ENCODE results near the gene SLC26A11.

The SLC26A11 gene

DNA sequence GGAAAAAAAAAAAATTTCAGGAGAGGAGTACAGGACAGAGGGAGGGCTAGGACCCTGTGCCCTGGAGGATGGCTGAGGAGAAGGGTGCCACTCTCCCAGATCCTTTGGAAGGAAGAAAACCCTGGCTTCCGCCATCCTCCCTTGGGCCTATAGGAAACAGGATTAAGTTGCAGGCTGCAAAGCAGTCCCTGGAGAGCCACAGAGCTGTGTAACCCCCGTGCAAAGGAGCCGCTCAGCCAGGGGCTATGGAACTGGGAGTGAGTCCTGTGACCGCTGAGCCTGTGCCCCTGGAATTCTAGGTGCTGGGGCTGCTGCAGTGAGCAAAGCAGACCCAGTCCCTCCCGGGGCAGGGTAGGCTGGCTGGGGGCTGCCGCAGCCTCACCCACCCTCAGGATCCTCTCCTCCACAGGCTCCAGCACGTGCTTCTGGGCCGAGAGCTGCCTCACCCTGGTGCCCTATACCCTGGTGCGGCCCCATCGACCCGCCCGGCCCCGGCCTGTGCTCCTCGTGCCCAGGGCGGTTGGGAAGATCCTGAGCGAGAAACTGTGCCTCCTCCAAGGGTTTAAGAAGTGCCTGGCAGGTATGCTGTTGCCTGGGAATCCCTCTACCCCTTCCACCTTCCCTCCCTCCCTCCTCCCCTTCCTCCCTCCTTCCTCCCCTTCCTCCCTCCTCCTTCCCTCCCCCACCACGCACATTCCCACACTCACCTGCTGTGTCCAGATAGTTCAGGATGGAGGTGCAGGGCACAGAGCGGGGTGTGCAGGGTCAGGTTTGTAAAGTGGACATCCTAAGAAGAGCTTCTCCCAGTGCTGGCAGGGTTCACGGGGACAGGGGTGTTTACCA is 15.4 kb upstream of the SLC26A11 start:
- no peak for DNase-seq
- Mint-ChIP-seq H3K9me3 (no peaks in the 10 kb centered on the region), H3K27me3 (ENCODE audit: low read depth, poor library complexity) (peaks cover 3% of the 10 kb centered on the region), H3K27ac (no peak overlapping the region), H3K4me3 (no peak overlapping the region), H3K4me1 (peaks cover 4% of the 10 kb centered on the region), H3K36me3 (ENCODE audit: low read depth) (peaks cover 15% of the 10 kb centered on the region)
- TF ChIP-seq, protein P1, sequence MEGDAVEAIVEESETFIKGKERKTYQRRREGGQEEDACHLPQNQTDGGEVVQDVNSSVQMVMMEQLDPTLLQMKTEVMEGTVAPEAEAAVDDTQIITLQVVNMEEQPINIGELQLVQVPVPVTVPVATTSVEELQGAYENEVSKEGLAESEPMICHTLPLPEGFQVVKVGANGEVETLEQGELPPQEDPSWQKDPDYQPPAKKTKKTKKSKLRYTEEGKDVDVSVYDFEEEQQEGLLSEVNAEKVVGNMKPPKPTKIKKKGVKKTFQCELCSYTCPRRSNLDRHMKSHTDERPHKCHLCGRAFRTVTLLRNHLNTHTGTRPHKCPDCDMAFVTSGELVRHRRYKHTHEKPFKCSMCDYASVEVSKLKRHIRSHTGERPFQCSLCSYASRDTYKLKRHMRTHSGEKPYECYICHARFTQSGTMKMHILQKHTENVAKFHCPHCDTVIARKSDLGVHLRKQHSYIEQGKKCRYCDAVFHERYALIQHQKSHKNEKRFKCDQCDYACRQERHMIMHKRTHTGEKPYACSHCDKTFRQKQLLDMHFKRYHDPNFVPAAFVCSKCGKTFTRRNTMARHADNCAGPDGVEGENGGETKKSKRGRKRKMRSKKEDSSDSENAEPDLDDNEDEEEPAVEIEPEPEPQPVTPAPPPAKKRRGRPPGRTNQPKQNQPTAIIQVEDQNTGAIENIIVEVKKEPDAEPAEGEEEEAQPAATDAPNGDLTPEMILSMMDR (IDR thresholded peaks at IDR 0.05), result no peak

DNA sequence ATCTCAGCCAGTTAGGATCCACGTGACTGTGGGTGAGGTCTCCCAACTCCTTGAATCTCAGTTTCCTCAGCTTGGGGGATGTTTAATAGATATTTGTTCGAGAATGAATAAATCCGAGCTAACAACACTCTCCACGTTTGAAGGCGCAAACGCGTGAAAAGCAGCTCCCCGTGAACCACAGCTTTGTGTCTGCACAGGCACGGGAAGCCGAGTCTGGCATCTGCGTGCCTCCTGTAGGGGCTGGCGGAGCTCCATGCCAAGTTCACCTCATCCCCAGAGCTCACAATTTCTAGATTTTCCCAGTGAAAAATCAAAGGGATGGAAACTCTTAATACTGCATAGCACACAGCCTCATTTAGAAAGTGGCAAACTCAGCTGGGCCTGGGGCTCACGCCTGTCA is 14.4 kb upstream of the SLC26A11 start:
- Mint-ChIP-seq H3K9me3 (no peaks in the 10 kb centered on the region), H3K27ac (no peak overlapping the region), H3K36me3 (ENCODE audit: low read depth) (peaks cover 24% of the 10 kb centered on the region), H3K27me3 (ENCODE audit: low read depth, poor library complexity) (peaks cover 3% of the 10 kb centered on the region), H3K4me3 (no peak overlapping the region), H3K4me1 (peaks cover 4% of the 10 kb centered on the region)
- TF ChIP-seq, protein P1 (IDR thresholded peaks at IDR 0.05), result no peak
- DNase-seq, result no peak

DNA sequence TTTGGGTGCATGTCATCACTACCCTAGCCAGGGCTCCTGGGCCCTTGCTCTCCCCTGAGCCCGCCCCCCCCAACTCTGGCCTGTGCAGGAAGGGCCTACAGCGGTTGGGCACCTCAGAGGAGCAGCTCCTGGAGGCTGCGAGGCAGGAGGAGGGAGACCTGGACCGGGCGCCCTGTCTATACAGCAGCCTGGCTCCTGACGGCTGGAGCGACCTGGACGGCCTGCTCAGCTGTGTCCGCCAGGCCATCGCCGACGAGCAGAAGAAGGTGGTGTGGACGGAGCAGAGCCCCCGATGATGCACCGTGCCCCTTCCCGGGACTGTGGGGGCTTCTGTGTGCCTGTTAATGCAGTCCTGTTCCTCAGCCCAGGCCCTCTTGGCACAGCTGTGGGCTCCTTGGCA is 12.2 kb upstream of the SLC26A11 start:
- Mint-ChIP-seq H3K4me3 (no peak overlapping the region), H3K27ac (no peak overlapping the region), H3K36me3 (ENCODE audit: low read depth) (peaks cover 19% of the 10 kb centered on the region), H3K27me3 (ENCODE audit: low read depth, poor library complexity) (no peaks in the 10 kb centered on the region), H3K4me1 (peaks cover 4% of the 10 kb centered on the region), H3K9me3 (no peaks in the 10 kb centered on the region)
- TF ChIP-seq, protein P1 (IDR thresholded peaks at IDR 0.05), result no peak
- DNase-seq, result no peak

DNA sequence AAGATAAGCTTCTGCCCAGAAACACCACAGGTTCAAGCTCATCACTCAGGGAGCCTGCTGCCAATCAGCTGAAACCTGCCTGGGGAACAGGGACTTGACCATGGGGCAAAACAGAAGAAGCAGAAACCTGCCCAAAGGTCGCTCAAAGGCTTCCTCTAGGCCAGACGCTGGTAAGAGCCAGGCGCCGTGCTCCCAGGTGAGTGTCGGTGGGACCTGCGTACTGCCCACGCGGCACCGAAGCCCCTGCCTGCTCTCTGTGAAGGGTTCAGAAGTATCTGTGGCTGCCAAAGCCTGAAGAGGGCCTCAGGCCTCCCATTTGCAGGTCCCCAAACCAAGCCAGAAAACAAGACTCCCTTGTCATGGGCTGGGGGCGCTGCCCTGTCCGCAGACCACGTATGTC is 10.5 kb upstream of the SLC26A11 start:
- H3K36me3 Mint-ChIP-seq (ENCODE audit: low read depth), result peaks cover 19% of the 10 kb centered on the region
- H3K9me3 Mint-ChIP-seq, result no peaks in the 10 kb centered on the region
- no peaks in the 10 kb centered on the region for H3K4me1 Mint-ChIP-seq
- no peak overlapping the region for H3K4me3 Mint-ChIP-seq
- H3K27ac Mint-ChIP-seq, result no peak overlapping the region
- TF ChIP-seq, protein P1 (IDR thresholded peaks at IDR 0.05), result no peak
- DNase-seq, result no peak
- no peaks in the 10 kb centered on the region for H3K27me3 Mint-ChIP-seq (ENCODE audit: low read depth, poor library complexity)

DNA sequence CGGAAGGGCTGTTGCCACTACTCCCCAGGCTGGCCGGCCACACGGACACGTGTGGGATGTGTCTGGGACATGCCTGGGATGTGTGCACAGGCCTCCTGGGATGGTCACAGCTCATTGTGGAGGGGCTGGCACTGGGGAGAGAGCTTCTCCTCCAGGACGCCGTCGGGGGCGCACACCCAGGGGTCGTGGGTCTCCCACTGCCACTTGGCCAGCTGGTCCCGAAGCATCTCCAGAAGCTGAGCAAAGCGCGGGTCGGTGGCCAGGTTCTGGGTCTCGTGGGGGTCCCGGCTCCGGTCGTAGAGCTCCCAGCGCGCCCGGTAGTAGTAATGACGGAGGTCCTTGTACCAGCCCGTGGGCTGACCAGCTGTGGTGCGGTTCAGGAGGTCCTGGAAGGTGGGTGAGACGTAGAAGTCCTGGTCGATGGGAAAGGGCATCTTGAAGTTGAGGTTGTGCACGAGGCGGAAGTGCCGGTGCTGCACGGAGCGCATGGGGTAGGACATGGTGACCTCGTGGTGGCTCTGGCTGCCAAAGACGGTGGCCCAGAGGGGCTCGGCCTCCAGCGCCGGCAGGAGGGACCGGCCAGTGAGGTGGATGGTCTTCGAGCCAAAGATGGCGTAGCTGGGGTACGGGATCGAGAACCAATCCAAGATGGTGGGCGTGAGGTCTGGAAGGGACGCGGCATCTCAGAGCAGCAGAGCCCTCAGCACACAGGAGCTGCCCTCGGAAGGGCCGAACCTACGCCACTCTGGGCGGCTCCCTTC is 9.7 kb upstream of the SLC26A11 start:
- no peaks in the 10 kb centered on the region for H3K27me3 Mint-ChIP-seq (ENCODE audit: low read depth, poor library complexity)
- H3K4me1 Mint-ChIP-seq, result no peaks in the 10 kb centered on the region
- no peak for DNase-seq
- H3K36me3 Mint-ChIP-seq (ENCODE audit: low read depth), result peaks cover 19% of the 10 kb centered on the region
- no peak overlapping the region for H3K27ac Mint-ChIP-seq
- no peak overlapping the region for H3K4me3 Mint-ChIP-seq
- TF ChIP-seq, protein P1 (IDR thresholded peaks at IDR 0.05), result no peak
- no peaks in the 10 kb centered on the region for H3K9me3 Mint-ChIP-seq
